ENCODE results near the gene USP21. TPM values are rescaled to one million over a fixed set of nuclear protein-coding genes. Genes with fewer than 3 reads are reported as not detected.

The USP21 gene
- total RNA-seq, 4 donors from 2014 or later = 11.6 to 52.8 (median 39.0) TPM

- peaks cover 0 to 36% (median 0%) of the 10 kb centered on the region in 3 donors for H3K36me3 ChIP-seq
- H3K27me3 ChIP-seq = no peaks in the 10 kb centered on the region
- peak; percentile 95 to 99 (median 97) for DNase-seq
- H3K4me3 ChIP-seq = peak within 1 kb of the TSS; percentile 62 to 72 (median 67)
- H3K4me1 ChIP-seq = peaks cover 0 to 72% (median 2%) of the 10 kb centered on the region in 4 donors
- peak within 1 kb of the TSS; percentile 79 to 95 (median 88) for H3K27ac ChIP-seq
- TF ChIP-seq, protein P1, sequence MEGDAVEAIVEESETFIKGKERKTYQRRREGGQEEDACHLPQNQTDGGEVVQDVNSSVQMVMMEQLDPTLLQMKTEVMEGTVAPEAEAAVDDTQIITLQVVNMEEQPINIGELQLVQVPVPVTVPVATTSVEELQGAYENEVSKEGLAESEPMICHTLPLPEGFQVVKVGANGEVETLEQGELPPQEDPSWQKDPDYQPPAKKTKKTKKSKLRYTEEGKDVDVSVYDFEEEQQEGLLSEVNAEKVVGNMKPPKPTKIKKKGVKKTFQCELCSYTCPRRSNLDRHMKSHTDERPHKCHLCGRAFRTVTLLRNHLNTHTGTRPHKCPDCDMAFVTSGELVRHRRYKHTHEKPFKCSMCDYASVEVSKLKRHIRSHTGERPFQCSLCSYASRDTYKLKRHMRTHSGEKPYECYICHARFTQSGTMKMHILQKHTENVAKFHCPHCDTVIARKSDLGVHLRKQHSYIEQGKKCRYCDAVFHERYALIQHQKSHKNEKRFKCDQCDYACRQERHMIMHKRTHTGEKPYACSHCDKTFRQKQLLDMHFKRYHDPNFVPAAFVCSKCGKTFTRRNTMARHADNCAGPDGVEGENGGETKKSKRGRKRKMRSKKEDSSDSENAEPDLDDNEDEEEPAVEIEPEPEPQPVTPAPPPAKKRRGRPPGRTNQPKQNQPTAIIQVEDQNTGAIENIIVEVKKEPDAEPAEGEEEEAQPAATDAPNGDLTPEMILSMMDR (IDR thresholded peaks at IDR 0.05) = peak in 2 of 6 experiments; percentile 9 to 12
- peak; percentile 61 to 83 for TF ChIP-seq POLR2A (IDR thresholded peaks at IDR 0.05)
- H3K9me3 ChIP-seq = no peaks in the 10 kb centered on the region
Observed at GRCh38 chr1:161201836-161202712, 42.8 kb downstream of the USP21 start, which contains the start of gene NDUFS2. TSS of gene NDUFS2 (plus strand) at chr1:161202367. CDS start at chr1:161202386, 19 bp downstream.

DNA sequence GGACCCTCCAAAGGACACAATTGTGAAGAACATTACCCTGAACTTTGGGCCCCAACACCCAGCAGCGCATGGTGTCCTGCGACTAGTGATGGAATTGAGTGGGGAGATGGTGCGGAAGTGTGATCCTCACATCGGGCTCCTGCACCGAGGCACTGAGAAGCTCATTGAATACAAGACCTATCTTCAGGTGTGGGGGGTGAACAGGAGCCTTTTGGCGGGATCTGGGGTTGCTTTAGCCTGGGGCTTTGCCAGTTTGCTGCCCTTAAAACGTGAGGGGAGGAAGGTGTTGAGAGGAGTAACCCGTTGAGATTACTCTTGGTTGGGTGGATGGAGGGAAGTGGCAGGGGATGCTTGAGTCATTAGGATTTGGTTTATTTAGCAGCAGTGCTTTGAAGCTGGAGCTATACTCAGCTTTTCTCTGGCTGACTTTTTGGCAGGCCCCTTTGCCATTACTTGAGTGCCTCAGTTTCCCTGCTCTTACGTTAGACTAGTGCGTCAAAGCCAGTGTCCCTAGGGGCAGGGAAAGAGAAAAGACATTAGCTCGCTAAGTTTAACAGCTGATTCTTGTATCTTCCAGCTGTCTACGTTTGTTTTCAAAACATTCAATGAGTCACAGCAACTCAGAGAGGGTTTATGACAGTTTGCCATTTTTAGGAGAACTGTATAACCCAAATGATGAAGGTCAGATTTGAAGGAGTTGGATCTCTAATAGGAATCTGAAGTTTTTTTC is 47.3 kb downstream of the USP21 start:
- no peak for DNase-seq

DNA sequence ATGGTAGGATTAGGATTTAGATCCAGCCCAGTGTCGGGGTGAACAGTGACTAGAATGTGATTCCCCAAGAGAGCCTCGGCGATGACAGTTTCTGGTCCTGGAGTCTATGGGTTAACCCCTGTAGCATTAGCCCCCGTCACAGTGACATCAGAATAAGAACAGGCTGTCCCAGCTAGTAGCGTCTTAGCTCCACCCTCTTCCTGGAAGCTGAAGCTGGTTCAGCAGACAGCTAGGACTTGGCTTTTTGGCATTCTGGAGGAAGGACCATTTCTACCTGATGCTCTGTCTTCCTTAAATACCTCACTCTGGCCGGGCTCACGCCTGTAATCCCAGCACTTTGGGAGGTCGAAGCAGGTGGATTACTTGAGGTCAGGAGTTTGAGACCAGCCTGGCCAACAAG is 47.9 kb downstream of the USP21 start:
- Histone ChIP-seq H3K4me3 (no peak overlapping the region), H3K36me3 (peaks cover 0 to 83% (median 0%) of the 10 kb centered on the region in 3 donors), H3K4me1 (peaks cover 0 to 45% (median 2%) of the 10 kb centered on the region in 4 donors), H3K9me3 (no peaks in the 10 kb centered on the region), H3K27ac (peak overlapping the region; percentile 53 to 81 (median 70)), H3K27me3 (no peaks in the 10 kb centered on the region)
- DNase-seq = peak in 1 of 3 donors; percentile 74
- TF ChIP-seq, protein P1 (IDR thresholded peaks at IDR 0.05) = no peak
- TF ChIP-seq POLR2A (IDR thresholded peaks at IDR 0.05) = peak in 1 of 2 donors; percentile 53

More for the DNA sequence above, 47.3 kb downstream of the USP21 start:
- Histone ChIP-seq H3K36me3 (peaks cover 0 to 77% (median 0%) of the 10 kb centered on the region in 3 donors), H3K9me3 (no peaks in the 10 kb centered on the region), H3K4me1 (peaks cover 0 to 46% (median 2%) of the 10 kb centered on the region in 4 donors), H3K27ac (peak overlapping the region; percentile 53 to 81 (median 70)), H3K27me3 (no peaks in the 10 kb centered on the region), H3K4me3 (no peak overlapping the region)
- TF ChIP-seq, protein P1 (IDR thresholded peaks at IDR 0.05) = no peak
- TF ChIP-seq POLR2A (IDR thresholded peaks at IDR 0.05) = no peak

- Histone ChIP-seq H3K27me3 (no peaks in the 10 kb centered on the region), H3K36me3 (peaks cover 0 to 94% (median 0%) of the 10 kb centered on the region in 3 donors), H3K4me3 (no peak overlapping the region), H3K27ac (no peak overlapping the region), H3K4me1 (peaks cover 0 to 25% (median 0%) of the 10 kb centered on the region in 4 donors), H3K9me3 (no peaks in the 10 kb centered on the region)
- no peak for TF ChIP-seq POLR2A (IDR thresholded peaks at IDR 0.05)
- TF ChIP-seq, protein P1 (IDR thresholded peaks at IDR 0.05) = peak; percentile 74 to 91 (median 85)
- peak; percentile 63 to 85 (median 76) for DNase-seq
Observed at GRCh38 chr1:161209790-161210409, 50.6 kb downstream of the USP21 start.

- DNase-seq = no peak
- Histone ChIP-seq H3K27me3 (no peaks in the 10 kb centered on the region), H3K4me3 (no peak overlapping the region), H3K4me1 (peaks cover 0 to 15% (median 3%) of the 10 kb centered on the region in 4 donors), H3K36me3 (peaks cover 0 to 52% (median 0%) of the 10 kb centered on the region in 3 donors), H3K9me3 (no peaks in the 10 kb centered on the region), H3K27ac (peak overlapping the region in 1 of 4 donors; percentile 9)
- TF ChIP-seq POLR2A (IDR thresholded peaks at IDR 0.05) = no peak
- TF ChIP-seq, protein P1 (IDR thresholded peaks at IDR 0.05) = no peak
Observed at GRCh38 chr1:161214369-161214768, 55.1 kb downstream of the USP21 start.

Data from Peyer's patch (tissue), 4 donors.